ENCODE measurements around the gene VPS13A.

DNA sequence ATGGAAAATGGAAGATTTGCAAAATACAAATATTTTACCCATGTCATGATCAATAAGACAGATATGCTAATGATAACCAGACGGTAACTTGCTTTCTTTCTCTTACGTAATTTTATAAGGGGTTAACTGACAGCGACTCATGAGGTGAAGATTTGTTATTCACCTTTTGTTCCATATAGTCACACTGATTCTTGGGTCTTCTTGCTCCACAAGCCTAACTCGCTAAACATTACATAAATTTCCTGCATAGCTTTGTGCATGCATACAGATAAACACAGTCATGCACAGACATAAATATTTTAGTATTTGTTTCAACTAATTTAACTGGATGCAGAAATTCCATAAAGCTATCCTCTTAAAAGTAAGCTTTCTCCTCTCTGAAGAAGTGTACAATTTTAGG, 225.9 kb downstream of the VPS13A start:
- TF ChIP-seq, protein P1, sequence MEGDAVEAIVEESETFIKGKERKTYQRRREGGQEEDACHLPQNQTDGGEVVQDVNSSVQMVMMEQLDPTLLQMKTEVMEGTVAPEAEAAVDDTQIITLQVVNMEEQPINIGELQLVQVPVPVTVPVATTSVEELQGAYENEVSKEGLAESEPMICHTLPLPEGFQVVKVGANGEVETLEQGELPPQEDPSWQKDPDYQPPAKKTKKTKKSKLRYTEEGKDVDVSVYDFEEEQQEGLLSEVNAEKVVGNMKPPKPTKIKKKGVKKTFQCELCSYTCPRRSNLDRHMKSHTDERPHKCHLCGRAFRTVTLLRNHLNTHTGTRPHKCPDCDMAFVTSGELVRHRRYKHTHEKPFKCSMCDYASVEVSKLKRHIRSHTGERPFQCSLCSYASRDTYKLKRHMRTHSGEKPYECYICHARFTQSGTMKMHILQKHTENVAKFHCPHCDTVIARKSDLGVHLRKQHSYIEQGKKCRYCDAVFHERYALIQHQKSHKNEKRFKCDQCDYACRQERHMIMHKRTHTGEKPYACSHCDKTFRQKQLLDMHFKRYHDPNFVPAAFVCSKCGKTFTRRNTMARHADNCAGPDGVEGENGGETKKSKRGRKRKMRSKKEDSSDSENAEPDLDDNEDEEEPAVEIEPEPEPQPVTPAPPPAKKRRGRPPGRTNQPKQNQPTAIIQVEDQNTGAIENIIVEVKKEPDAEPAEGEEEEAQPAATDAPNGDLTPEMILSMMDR (IDR thresholded peaks at IDR 0.05 in 8 of 11, conservative IDR thresholded peaks at IDR 0.05 in 3 of 11) = no peak
- no peak for TF ChIP-seq POLR2A (IDR thresholded peaks at IDR 0.05)
